H1 (cell line): ENCODE results near the gene GJB3. TPM values are rescaled to one million over a fixed set of nuclear protein-coding genes. Genes with fewer than 3 reads are reported as not detected.

Source experiments
- CTCF ChIA-PET: fragments of 300-600 bp; sonication (Branson Sonifier 250); formaldehyde crosslinking; loops from one replicate; lab custom pipeline; 2021; ENCODE audit not compliant: partially characterized antibody; lab: Charles Lee
- POLR2A ChIA-PET: fragments of 300-600 bp; sonication (Branson Sonifier 250); formaldehyde crosslinking; loops from one replicate; lab custom pipeline; 2021; ENCODE audit warnings: inconsistent platforms; ENCODE audit not compliant: partially characterized antibody; lab: Charles Lee
- DNase-seq, 2 experiments: peaks; one replicate each; pipeline versions ENCODE4 v3.0.0 to v3.0.0-alpha.2; 2010 to 2022; ENCODE audit warnings: low spot score in 2 of 2, low read depth in 1 of 2, mixed read lengths in 1 of 2
- FAIRE-seq: peaks from 2 replicates; lab custom pipeline; 2011; peaks lifted over from hg19 to GRCh38; lab: Jason Lieb, UNC
- H2AFZ ChIP-seq: 2 replicates; pipeline ENCODE4 v1.8.1; 2012; ENCODE audit warnings: low read length, inconsistent platforms
- H2AK5ac ChIP-seq: 2 replicates; pipeline ENCODE4 v1.6.1; 2013; ENCODE audit warnings: low read depth, low read length
- H2BK120ac ChIP-seq: replicated peaks from 2 replicates; pipeline ENCODE3; 2013; ENCODE audit warnings: low read depth, low read length, inconsistent platforms
- H2BK12ac ChIP-seq: 2 replicates; pipeline ENCODE4 v1.6.1; 2013; ENCODE audit warnings: low read depth, low read length
- H2BK15ac ChIP-seq: 2 replicates; pipeline ENCODE4 v1.6.1; 2013; ENCODE audit warnings: low read length
- H2BK20ac ChIP-seq: 2 replicates; pipeline ENCODE4 v1.6.1; 2013; ENCODE audit warnings: low read length
- H2BK5ac ChIP-seq: 2 replicates; pipeline ENCODE4 v1.6.1; 2013; ENCODE audit warnings: low read depth, low read length
- H3K14ac ChIP-seq: 2 replicates; pipeline ENCODE4 v1.6.1; 2013; ENCODE audit warnings: inconsistent platforms; ENCODE audit not compliant: insufficient read length
- H3K18ac ChIP-seq: 2 replicates; pipeline ENCODE4 v1.6.1; 2013; ENCODE audit warnings: low read length; ENCODE audit errors: extremely low read depth
- H3K23ac ChIP-seq: 2 replicates; pipeline ENCODE4 v1.6.1; 2013; ENCODE audit warnings: inconsistent platforms; ENCODE audit not compliant: insufficient read length
- H3K23me2 ChIP-seq: 2 replicates; pipeline ENCODE4 v1.6.1; 2013; ENCODE audit warnings: low read depth, low read length
- H3K27ac ChIP-seq: 2 replicates; pipeline ENCODE4 v1.6.1; 2011; ENCODE audit warnings: low read depth, low read length, inconsistent platforms
- H3K27me3 ChIP-seq, 4 experiments: replicated peaks in 1 of 4; 1 replicate in 1 of 4; 2 replicates in 3 of 4; pipeline versions ENCODE4 v1.6.1 to v1.8.1; 2011 to 2013; ENCODE audit warnings: low read length in 3 of 4, mild to moderate bottlenecking in 3 of 4, inconsistent platforms in 2 of 4, mixed read lengths in 2 of 4, moderate library complexity in 1 of 4; ENCODE audit not compliant: control insufficient read depth in 3 of 4, insufficient read depth in 3 of 4; ENCODE audit errors: extremely low read depth in 1 of 4
- H3K36me3 ChIP-seq, 4 experiments: 2 replicates each; pipeline versions ENCODE4 v1.6.1 to v1.8.1; 2011 to 2013; ENCODE audit warnings: mild to moderate bottlenecking in 4 of 4, low read length in 3 of 4, moderate library complexity in 2 of 4, control low read depth in 1 of 4, inconsistent platforms in 1 of 4; ENCODE audit not compliant: insufficient read depth in 4 of 4, control insufficient read depth in 2 of 4
- H3K4ac ChIP-seq: replicated peaks from 2 replicates; pipeline ENCODE3; 2013; ENCODE audit warnings: low read length, low read depth, mixed read lengths, inconsistent platforms; ENCODE audit not compliant: insufficient read length
- H3K4me1 ChIP-seq, 4 experiments: replicated peaks in 1 of 4; 1 replicate in 1 of 4; 2 replicates in 3 of 4; pipeline versions ENCODE4 v1.6.1 to v1.8.1; 2011 to 2013; ENCODE audit warnings: low read length in 3 of 4, inconsistent platforms in 2 of 4, mixed read lengths in 1 of 4; ENCODE audit not compliant: insufficient read depth in 4 of 4, control insufficient read depth in 3 of 4
- H3K4me2 ChIP-seq, 2 experiments: 2 replicates each; pipeline versions ENCODE4 v1.6.1 to v1.8.1; 2011 to 2013; ENCODE audit warnings: low read depth in 2 of 2, low read length in 2 of 2, control low read depth in 1 of 2, inconsistent platforms in 1 of 2, mild to moderate bottlenecking in 1 of 2; ENCODE audit not compliant: insufficient read depth in 1 of 2
- H3K4me3 ChIP-seq, 4 experiments: fragments of 200-600, 300-600 bp in 1 of 4; sonication (generic), shearing (Covaris generic), sonication (Bioruptor Twin) in 1 of 4; 2 replicates each; pipeline versions ENCODE4 v1.5.1 to v1.8.1; 2011 to 2016; ENCODE audit warnings: low read length in 4 of 4, low read depth in 3 of 4, control low read depth in 2 of 4, inconsistent platforms in 2 of 4, mild to moderate bottlenecking in 2 of 4, mixed read lengths in 1 of 4, moderate library complexity in 1 of 4; ENCODE audit not compliant: insufficient read depth in 2 of 4; ENCODE audit errors: extremely low read depth in 1 of 4
- H3K56ac ChIP-seq: replicated peaks from 2 replicates; pipeline ENCODE3; 2013; ENCODE audit warnings: low read depth, mild to moderate bottlenecking, mixed read lengths, low read length, inconsistent platforms; ENCODE audit not compliant: insufficient read length
- H3K79me1 ChIP-seq: 2 replicates; pipeline ENCODE4 v1.6.1; 2013; ENCODE audit warnings: low read depth, low read length, control low read depth
- H3K79me2 ChIP-seq, 2 experiments: 2 replicates each; pipeline versions ENCODE4 v1.6.1 to v1.8.1; 2012 to 2013; ENCODE audit warnings: low read length in 2 of 2, mild to moderate bottlenecking in 2 of 2, inconsistent platforms in 1 of 2; ENCODE audit not compliant: insufficient read depth in 2 of 2, control insufficient read depth in 1 of 2
- H3K9ac ChIP-seq, 4 experiments: replicated peaks in 1 of 4; 1 replicate in 1 of 4; 2 replicates in 3 of 4; pipeline versions ENCODE4 v1.6.1 to v1.8.1; 2011 to 2013; ENCODE audit warnings: low read depth in 3 of 4, low read length in 3 of 4, control low read depth in 2 of 4, mild to moderate bottlenecking in 2 of 4, moderate library complexity in 2 of 4, inconsistent platforms in 1 of 4; ENCODE audit errors: extremely low read depth in 1 of 4
- H3K9me3 ChIP-seq, 2 experiments: 2 replicates each; pipeline versions ENCODE4 v1.6.1 to v1.8.1; 2012 to 2013; ENCODE audit warnings: mild to moderate bottlenecking in 2 of 2, moderate library complexity in 2 of 2, control low read depth in 1 of 2, inconsistent platforms in 1 of 2, low read depth in 1 of 2, low read length in 1 of 2, mixed read lengths in 1 of 2; ENCODE audit not compliant: insufficient read depth in 2 of 2
- H4K20me1 ChIP-seq, 2 experiments: replicated peaks in 1 of 2; 2 replicates each; pipeline versions ENCODE3 to v1.8.1; 2011 to 2013; ENCODE audit warnings: inconsistent platforms in 2 of 2, low read length in 2 of 2, mild to moderate bottlenecking in 1 of 2; ENCODE audit not compliant: insufficient read depth in 2 of 2, control insufficient read depth in 1 of 2
- H4K5ac ChIP-seq: 2 replicates; pipeline ENCODE4 v1.6.1; 2013; ENCODE audit warnings: low read length, low read depth, mixed read lengths, inconsistent platforms; ENCODE audit not compliant: insufficient read length
- H4K8ac ChIP-seq: 2 replicates; pipeline ENCODE4 v1.8.0; 2013; ENCODE audit warnings: mild to moderate bottlenecking, moderate library complexity, low read length, inconsistent platforms; ENCODE audit not compliant: insufficient read depth; ENCODE audit errors: extremely low read depth
- H4K91ac ChIP-seq: replicated peaks from 2 replicates; pipeline ENCODE3; 2013; ENCODE audit warnings: low read length, mixed read lengths, inconsistent platforms; ENCODE audit not compliant: insufficient read length
- BACH1 ChIP-seq: IDR thresholded peaks from 2 replicates; pipeline ENCODE4 v1.6.1; 2012; ENCODE audit warnings: low read length, improper control_type of control experiment
- BRCA1 ChIP-seq: IDR thresholded peaks from 2 replicates; pipeline ENCODE4 v1.6.1; 2012; ENCODE audit warnings: low read depth, low read length, improper control_type of control experiment
- CBX5 ChIP-seq: fragments of 300-800, 300-1000 bp; sonication (generic); IDR thresholded peaks from 2 replicates; pipeline ENCODE4 v1.7.1; 2016; ENCODE audit warnings: antibody characterized with exemption, low read length, low read depth
- CHD1 ChIP-seq: IDR thresholded peaks from 2 replicates; pipeline ENCODE4 v1.6.1; 2012; ENCODE audit warnings: low read depth, low read length, improper control_type of control experiment
- JUND ChIP-seq: IDR thresholded peaks from 2 replicates; pipeline ENCODE4 v1.6.1; 2011; ENCODE audit warnings: mild to moderate bottlenecking, improper control_type of control experiment, low read length
- KDM1A ChIP-seq: fragments of 200-600, 300-600 bp; sonication (generic); IDR thresholded peaks from 2 replicates; pipeline ENCODE4 v1.7.1; 2016; ENCODE audit warnings: mild to moderate bottlenecking, low read length, borderline replicate concordance
- KDM5A ChIP-seq: fragments of 200-600 bp; IDR thresholded peaks from 2 replicates; pipeline ENCODE4 v1.7.1; 2012; ENCODE audit warnings: mild to moderate bottlenecking, low read length, inconsistent platforms, mixed read lengths
- POLR2A ChIP-seq, 2 experiments: IDR thresholded peaks; 1 replicate in 1 of 2; 2 replicates in 1 of 2; pipeline ENCODE4 v1.6.1; 2011; ENCODE audit warnings: low read depth in 2 of 2, low read length in 2 of 2, mild to moderate bottlenecking in 2 of 2; ENCODE audit errors: control extremely low read depth in 1 of 2
- POLR2AphosphoS5 ChIP-seq: IDR thresholded peaks from 2 replicates; pipeline ENCODE4 v1.6.1; 2011; ENCODE audit warnings: low read depth, low read length
- SIX5 ChIP-seq: IDR thresholded peaks from 2 replicates; pipeline ENCODE4 v1.6.1; 2011; ENCODE audit warnings: mild to moderate bottlenecking, low read depth, low read length
- SUZ12 ChIP-seq: fragments of 200-600 bp; sonication (generic); IDR thresholded peaks from 2 replicates; pipeline ENCODE4 v1.6.1; 2012; ENCODE audit warnings: mild to moderate bottlenecking, inconsistent platforms, low read length, moderate library complexity, mixed read lengths
- WGBS, 2 experiments: shearing (Covaris generic) in 1 of 2; methylation state at CpG; one replicate each; pipeline versions ENCODE4 v1.1.6 to v1.1.7; 2013 to 2015; ENCODE audit warnings: low lambda C conversion rate in 2 of 2, mixed read lengths in 2 of 2, inconsistent platforms in 1 of 2, low coverage in 1 of 2, missing lambda C conversion rate in 1 of 2; ENCODE audit not compliant: insufficient replicate concordance in 2 of 2, insufficient coverage in 1 of 2, insufficient read length in 1 of 2; ENCODE audit errors: extremely low coverage in 1 of 2, missing lambda C conversion rate in 1 of 2; 5-methylcytosine and 5-hydroxymethylcytosine counted together
- polyA plus RNA-seq, 7 experiments: library from polyadenylated mRNA; depleted of rRNA in 3 of 7; stranded (reverse) in 5 of 7; unstranded in 2 of 7; fragments of >200 nt in 5 of 7; fragments of 200-250 nt in 2 of 7; gene quantifications; 1 replicate in 5 of 7; 2 replicates in 1 of 7; 4 replicates in 1 of 7; pipeline versions ENCODE4 v1.2.1 to v1.2.3, GENCODE V29; 2011 to 2013; ENCODE audit warnings: missing spikeins in 2 of 7, mixed read lengths in 2 of 7
- total RNA-seq: library from RNA; stranded (reverse); fragmentation: NEBNext Ultra II Directional; extraction: Animal tissue kit (Norgen Biotek cat#: 25700); gene quantifications from 2 replicates; pipeline ENCODE4 v1.2.1, GENCODE V29; 2021
- TF ChIP-seq, protein P1 (sequence below): IDR thresholded peaks from 2 replicates; pipeline ENCODE4 v1.6.1; 2012; ENCODE audit warnings: inconsistent platforms
- TF ChIP-seq, protein P2 (sequence below), 3 experiments: IDR thresholded peaks; 1 replicate in 2 of 3; 2 replicates in 1 of 3; pipeline versions ENCODE4 v1.5.1 to v1.6.1; 2011; ENCODE audit warnings: low read length in 3 of 3, mild to moderate bottlenecking in 3 of 3, inconsistent platforms in 2 of 3, low read depth in 1 of 3, moderate library complexity in 1 of 3; ENCODE audit not compliant: insufficient read depth in 1 of 3; ENCODE audit errors: control extremely low read depth in 1 of 3

Gene GJB3
- total and polyA plus RNA-seq, 2 of the 8 experiments (the other 6 are each of a cell fraction or from before 2014, with no cell fraction given) = 0.93 to 1.6 TPM

DNA sequence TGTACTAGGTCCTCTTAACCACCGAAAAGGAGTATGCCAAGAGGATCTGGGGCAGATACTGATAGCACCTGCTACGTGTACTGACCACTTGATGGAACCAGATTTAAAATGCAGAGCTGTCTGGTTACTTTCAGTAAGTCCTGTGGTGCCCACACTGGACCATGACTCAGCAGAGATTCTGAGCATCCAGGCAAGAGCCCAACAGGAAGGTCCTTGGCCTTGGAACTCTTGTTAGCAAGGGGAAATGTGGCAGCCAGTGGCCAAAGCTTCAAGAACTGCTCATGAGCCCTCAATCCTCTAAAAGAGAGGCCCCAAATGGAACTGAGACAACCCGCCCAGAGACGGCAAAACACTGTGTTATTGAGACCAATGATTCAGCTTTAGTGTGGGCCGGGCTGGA lies 30.4 kb upstream of the GJB3 start:
- Histone ChIP-seq H3K36me3 (no peaks in the 10 kb centered on the region), H2AFZ (no peak overlapping the region), H3K27me3 (no peaks in the 10 kb centered on the region; a peak in 1 of 7 replicates)
- TF ChIP-seq JUND = no peak
- TF ChIP-seq BACH1 = no peak
- TF ChIP-seq CHD1 = no peak
- TF ChIP-seq CBX5 = no peak
- TF ChIP-seq, protein P1, sequence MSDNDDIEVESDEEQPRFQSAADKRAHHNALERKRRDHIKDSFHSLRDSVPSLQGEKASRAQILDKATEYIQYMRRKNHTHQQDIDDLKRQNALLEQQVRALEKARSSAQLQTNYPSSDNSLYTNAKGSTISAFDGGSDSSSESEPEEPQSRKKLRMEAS = no peak
- TF ChIP-seq, protein P2, sequence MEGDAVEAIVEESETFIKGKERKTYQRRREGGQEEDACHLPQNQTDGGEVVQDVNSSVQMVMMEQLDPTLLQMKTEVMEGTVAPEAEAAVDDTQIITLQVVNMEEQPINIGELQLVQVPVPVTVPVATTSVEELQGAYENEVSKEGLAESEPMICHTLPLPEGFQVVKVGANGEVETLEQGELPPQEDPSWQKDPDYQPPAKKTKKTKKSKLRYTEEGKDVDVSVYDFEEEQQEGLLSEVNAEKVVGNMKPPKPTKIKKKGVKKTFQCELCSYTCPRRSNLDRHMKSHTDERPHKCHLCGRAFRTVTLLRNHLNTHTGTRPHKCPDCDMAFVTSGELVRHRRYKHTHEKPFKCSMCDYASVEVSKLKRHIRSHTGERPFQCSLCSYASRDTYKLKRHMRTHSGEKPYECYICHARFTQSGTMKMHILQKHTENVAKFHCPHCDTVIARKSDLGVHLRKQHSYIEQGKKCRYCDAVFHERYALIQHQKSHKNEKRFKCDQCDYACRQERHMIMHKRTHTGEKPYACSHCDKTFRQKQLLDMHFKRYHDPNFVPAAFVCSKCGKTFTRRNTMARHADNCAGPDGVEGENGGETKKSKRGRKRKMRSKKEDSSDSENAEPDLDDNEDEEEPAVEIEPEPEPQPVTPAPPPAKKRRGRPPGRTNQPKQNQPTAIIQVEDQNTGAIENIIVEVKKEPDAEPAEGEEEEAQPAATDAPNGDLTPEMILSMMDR (IDR thresholded peaks at IDR 0.05; ENCODE audit: control extremely low read depth in 1 of 3, insufficient read depth in 1 of 3, low read depth in 1 of 3, low read length in 3 of 3) = no peak
- no peak for TF ChIP-seq BRCA1
- TF ChIP-seq SIX5 = no peak
- TF ChIP-seq KDM5A = no peak
- no peak for TF ChIP-seq POLR2AphosphoS5
- TF ChIP-seq POLR2A (IDR thresholded peaks at IDR 0.05; ENCODE audit: control extremely low read depth in 1 of 2, low read depth in 2 of 2, low read length in 2 of 2) = no peak
- TF ChIP-seq KDM1A = no peak
- TF ChIP-seq SUZ12 = no peak

More for the DNA sequence above, 30.4 kb upstream of the GJB3 start:
- FAIRE-seq (no peak), DNase-seq (no peak)
- Histone ChIP-seq H3K4me3 (no peak overlapping the region), H4K91ac (no peak overlapping the region), H3K23me2 (no peaks in the 10 kb centered on the region; the same call in 1 of the 2 replicates), H2BK5ac (no peak overlapping the region), H2AK5ac (no peak overlapping the region), H3K4me2 (no peak overlapping the region), H4K8ac (no peak overlapping the region), H4K20me1 (no peaks in the 10 kb centered on the region), H2BK20ac (no peak overlapping the region), H2BK15ac (no peak overlapping the region; the same call in 1 of the 2 replicates), H3K23ac (no peak overlapping the region), H3K27ac (no peak overlapping the region), H3K18ac (no peak overlapping the region), H3K14ac (no peak overlapping the region), H3K79me2 (no peaks in the 10 kb centered on the region), H4K5ac (no peak overlapping the region), H2BK12ac (no peak overlapping the region), H3K4me1 (peaks cover 0 to 6% (median 4%) of the 10 kb centered on the region in 4 experiments; a peak in 4 of 7 replicates), H2BK120ac (no peak overlapping the region), H3K4ac (no peak overlapping the region), H3K9me3 (no peaks in the 10 kb centered on the region), H3K9ac (no peak overlapping the region), H3K79me1 (no peaks in the 10 kb centered on the region), H3K56ac (no peak overlapping the region)
- CTCF ChIA-PET = interaction anchor here (0.5 to 3.4 kb wide), 7 partner anchors 7 to 1028 kb away, joined by 3 to 20 read pairs (median 4); partner anchors contain the start of gene GJB4
- WGBS, 2 experiments = 88% methylated on average over 5 of the region's 5 CpGs; no CpG with 5 or more reads in 1 of the 2 experiments
- POLR2A ChIA-PET = interaction anchor here (1.2 kb wide), 1 partner anchor 110 kb away, joined by 3 read pairs; no protein-coding TSS in a partner anchor
